ENCODE results near the gene AOAH. TPM values are rescaled to one million over a fixed set of nuclear protein-coding genes. Genes with fewer than 3 reads are reported as not detected.

The AOAH gene
- total and polyA plus RNA-seq, 9 of the 15 experiments (the other 6 are each of a cell fraction or from before 2014, with no cell fraction given), result not detected

DNA sequence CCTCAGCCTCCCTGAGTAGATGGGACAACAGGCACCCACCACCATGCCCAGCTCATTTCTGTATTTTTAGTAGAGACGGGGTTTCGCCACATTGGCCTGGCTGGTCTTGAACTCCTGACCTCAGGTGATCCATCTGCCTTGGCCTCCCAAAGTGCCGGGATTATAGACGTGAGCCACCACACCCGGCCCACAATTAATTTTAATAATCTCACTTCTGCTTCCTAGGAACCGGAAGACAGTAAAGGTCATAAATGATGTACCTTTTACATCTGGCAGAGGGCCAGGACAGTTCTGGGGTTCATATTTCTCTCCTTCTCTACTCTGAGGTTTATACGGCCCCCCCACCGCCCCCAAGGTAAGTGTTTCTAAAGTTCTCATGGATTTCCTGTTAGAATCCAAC, 31.2 kb upstream of the AOAH start (continued):
- TF ChIP-seq, protein P1, sequence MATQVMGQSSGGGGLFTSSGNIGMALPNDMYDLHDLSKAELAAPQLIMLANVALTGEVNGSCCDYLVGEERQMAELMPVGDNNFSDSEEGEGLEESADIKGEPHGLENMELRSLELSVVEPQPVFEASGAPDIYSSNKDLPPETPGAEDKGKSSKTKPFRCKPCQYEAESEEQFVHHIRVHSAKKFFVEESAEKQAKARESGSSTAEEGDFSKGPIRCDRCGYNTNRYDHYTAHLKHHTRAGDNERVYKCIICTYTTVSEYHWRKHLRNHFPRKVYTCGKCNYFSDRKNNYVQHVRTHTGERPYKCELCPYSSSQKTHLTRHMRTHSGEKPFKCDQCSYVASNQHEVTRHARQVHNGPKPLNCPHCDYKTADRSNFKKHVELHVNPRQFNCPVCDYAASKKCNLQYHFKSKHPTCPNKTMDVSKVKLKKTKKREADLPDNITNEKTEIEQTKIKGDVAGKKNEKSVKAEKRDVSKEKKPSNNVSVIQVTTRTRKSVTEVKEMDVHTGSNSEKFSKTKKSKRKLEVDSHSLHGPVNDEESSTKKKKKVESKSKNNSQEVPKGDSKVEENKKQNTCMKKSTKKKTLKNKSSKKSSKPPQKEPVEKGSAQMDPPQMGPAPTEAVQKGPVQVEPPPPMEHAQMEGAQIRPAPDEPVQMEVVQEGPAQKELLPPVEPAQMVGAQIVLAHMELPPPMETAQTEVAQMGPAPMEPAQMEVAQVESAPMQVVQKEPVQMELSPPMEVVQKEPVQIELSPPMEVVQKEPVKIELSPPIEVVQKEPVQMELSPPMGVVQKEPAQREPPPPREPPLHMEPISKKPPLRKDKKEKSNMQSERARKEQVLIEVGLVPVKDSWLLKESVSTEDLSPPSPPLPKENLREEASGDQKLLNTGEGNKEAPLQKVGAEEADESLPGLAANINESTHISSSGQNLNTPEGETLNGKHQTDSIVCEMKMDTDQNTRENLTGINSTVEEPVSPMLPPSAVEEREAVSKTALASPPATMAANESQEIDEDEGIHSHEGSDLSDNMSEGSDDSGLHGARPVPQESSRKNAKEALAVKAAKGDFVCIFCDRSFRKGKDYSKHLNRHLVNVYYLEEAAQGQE (IDR thresholded peaks at IDR 0.05; ENCODE audit: borderline replicate concordance), result no peak
- TF ChIP-seq, protein P1 (CRISPR knock-in tag; IDR thresholded peaks at IDR 0.05; ENCODE audit: low read depth), result no peak
- TF ChIP-seq POLR2AphosphoS2 (IDR thresholded peaks at IDR 0.05; ENCODE audit: low read length), result no peak
- TF ChIP-seq SIN3A (IDR thresholded peaks at IDR 0.05; ENCODE audit: borderline replicate concordance in 2 of 2, control insufficient read depth in 1 of 2, low read depth in 2 of 2, low read length in 2 of 2), result no peak
- TF ChIP-seq TAF1 (IDR thresholded peaks at IDR 0.05; ENCODE audit: control insufficient read depth, extremely low read depth, insufficient read depth, low read length, severe bottlenecking), result no peak
- TF ChIP-seq EHMT2 (IDR thresholded peaks at IDR 0.05), result no peak
